Measurements from ENCODE around the gene MTG1.

Gene MTG1

GRCh38 chr10:133471300-133472109 is 77.5 kb downstream of the MTG1 start:
- no peak for DNase-seq
